Measurements from ENCODE around the gene CHPF.
A peak's percentile ranks its signal among the peaks of the same experiment; 100 is the strongest.

The CHPF gene

DNA sequence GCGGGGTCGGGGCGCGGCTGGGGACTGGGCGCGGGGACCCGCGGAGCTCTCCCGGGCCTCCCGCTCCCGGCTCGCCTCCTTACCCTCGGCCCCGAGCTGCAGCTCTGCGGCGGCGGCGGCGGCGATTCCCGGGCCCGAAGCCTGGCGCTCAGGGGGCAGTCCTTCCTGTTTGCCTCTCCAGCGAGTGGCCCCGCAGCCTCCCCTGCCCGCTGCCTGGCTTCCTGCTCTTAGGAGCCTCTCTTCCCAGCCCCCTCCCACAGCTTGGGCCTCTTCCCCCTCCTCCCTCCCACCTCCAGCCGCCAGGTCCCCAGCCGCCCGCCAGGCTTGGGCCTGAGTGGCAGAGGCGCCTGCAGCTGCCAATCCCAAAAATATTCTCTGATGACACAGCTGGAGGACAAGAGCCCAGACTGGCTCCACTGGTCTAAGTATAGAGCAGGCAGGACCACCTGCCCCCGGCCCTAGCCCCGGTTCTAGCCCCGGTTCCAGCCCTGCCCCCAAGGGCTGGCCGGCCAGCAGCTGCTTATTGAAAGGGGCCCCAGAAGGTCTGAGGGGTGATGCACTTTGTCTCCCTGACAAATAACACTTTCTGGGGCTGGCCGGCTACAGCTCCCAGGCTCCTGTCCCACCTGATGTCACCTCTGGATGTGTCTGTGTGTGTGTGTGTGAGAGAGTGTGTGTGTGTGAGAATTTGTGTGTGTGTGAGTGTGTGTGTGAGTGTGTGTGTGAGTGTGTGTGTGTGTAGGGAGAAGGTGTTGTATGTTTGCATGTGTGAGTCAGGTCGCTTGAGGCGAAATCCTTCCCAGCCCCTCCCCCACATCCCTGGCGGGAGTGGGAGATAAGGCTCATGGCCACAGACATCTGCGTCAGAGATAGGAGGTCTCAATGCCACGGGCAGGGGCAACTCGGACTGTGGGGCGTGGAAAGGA is 28.0 kb upstream of the CHPF start, which contains the start of gene OBSL1:
Gene OBSL1 (minus strand): TSS at position 229 of the 926 bp plus-strand sequence. CDS start 307 bp downstream, outside the sequence.
- Histone ChIP-seq H3K27ac (ENCODE audit: extremely low read depth, low read depth, low read length) (peak within 1 kb of the TSS; percentile 86), H3K4me3 (ENCODE audit: low read depth, low read length) (peak within 1 kb of the TSS; percentile 91), H3K9me3 (ENCODE audit: control insufficient read depth, insufficient read depth, low read depth, low read length) (no peaks in the 10 kb centered on the region), H3K4me1 (ENCODE audit: control insufficient read depth, insufficient read depth, low read length) (peaks cover 14% of the 10 kb centered on the region), H3K36me3 (ENCODE audit: control insufficient read depth in 2 of 2, insufficient read depth in 1 of 2, low read length in 2 of 2) (peaks cover 0 to 35% of the 10 kb centered on the region in 2 experiments; a peak in 1 of 3 replicates)
- ChIA-PET POLR2A (interaction anchor here (0.6 to 2.5 kb wide), 13 partner anchors 11 to 292 kb away, joined by 3 to 44 read pairs (median 5); partner anchors contain the start of genes CHPF, STK11IP and TMEM198), CTCF (interaction anchor here (0.7 to 3.5 kb wide), 8 partner anchors 11 to 1200 kb away, joined by 3 to 32 read pairs (median 4); no protein-coding TSS in a partner anchor)
- TF ChIP-seq ZNF223 (tag by site-specific recombination; IDR thresholded peaks at IDR 0.05) (no peak), ZNF76 (tag by site-specific recombination; IDR thresholded peaks at IDR 0.05; ENCODE audit: borderline replicate concordance, low read depth) (peak; percentile 65; the same call in 1 of the 2 replicates), ZIC2 (tag by site-specific recombination; IDR thresholded peaks at IDR 0.05) (no peak), ZNF768 (tag by site-specific recombination; IDR thresholded peaks at IDR 0.05) (no peak), HOXD13 (CRISPR knock-in tag; IDR thresholded peaks at IDR 0.05; ENCODE audit: borderline replicate concordance) (no peak), FEZF1 (tag by site-specific recombination; IDR thresholded peaks at IDR 0.05) (peak; percentile 4; the same call in 1 of the 2 replicates), ZNF202 (tag by site-specific recombination; IDR thresholded peaks at IDR 0.05; ENCODE audit: borderline replicate concordance) (no peak), ZNF610 (tag by site-specific recombination; IDR thresholded peaks at IDR 0.05; ENCODE audit: borderline replicate concordance) (no peak; the same call in 1 of the 2 replicates), ZNF837 (tag by site-specific recombination; IDR thresholded peaks at IDR 0.05) (no peak), ZNF169 (tag by site-specific recombination; IDR thresholded peaks at IDR 0.05) (peak; percentile 86; the same call in 1 of the 2 replicates), IKZF3 (tag by site-specific recombination; IDR thresholded peaks at IDR 0.05) (peak; percentile 47; the same call in 1 of the 2 replicates), ZNF624 (tag by site-specific recombination; IDR thresholded peaks at IDR 0.05) (no peak), GLI2 (tag by site-specific recombination; IDR thresholded peaks at IDR 0.05; ENCODE audit: borderline replicate concordance, low read depth) (no peak; the same call in 1 of the 2 replicates), ZNF140 (tag by site-specific recombination; IDR thresholded peaks at IDR 0.05) (no peak), ZNF350 (tag by site-specific recombination; IDR thresholded peaks at IDR 0.05) (no peak), ZNF792 (tag by site-specific recombination; IDR thresholded peaks at IDR 0.05) (0 out of 2 replicates have a peak, but pooled peaks have one; percentile 64), ZNF423 (tag by site-specific recombination; IDR thresholded peaks at IDR 0.05) (no peak), ZSCAN23 (tag by site-specific recombination; IDR thresholded peaks at IDR 0.05) (peak; percentile 81; the same call in 1 of the 2 replicates)
- TF ChIP-seq, protein P1, sequence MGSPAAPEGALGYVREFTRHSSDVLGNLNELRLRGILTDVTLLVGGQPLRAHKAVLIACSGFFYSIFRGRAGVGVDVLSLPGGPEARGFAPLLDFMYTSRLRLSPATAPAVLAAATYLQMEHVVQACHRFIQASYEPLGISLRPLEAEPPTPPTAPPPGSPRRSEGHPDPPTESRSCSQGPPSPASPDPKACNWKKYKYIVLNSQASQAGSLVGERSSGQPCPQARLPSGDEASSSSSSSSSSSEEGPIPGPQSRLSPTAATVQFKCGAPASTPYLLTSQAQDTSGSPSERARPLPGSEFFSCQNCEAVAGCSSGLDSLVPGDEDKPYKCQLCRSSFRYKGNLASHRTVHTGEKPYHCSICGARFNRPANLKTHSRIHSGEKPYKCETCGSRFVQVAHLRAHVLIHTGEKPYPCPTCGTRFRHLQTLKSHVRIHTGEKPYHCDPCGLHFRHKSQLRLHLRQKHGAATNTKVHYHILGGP (tag by site-specific recombination; IDR thresholded peaks at IDR 0.05), result peak; percentile 74
- TF ChIP-seq, protein P2, sequence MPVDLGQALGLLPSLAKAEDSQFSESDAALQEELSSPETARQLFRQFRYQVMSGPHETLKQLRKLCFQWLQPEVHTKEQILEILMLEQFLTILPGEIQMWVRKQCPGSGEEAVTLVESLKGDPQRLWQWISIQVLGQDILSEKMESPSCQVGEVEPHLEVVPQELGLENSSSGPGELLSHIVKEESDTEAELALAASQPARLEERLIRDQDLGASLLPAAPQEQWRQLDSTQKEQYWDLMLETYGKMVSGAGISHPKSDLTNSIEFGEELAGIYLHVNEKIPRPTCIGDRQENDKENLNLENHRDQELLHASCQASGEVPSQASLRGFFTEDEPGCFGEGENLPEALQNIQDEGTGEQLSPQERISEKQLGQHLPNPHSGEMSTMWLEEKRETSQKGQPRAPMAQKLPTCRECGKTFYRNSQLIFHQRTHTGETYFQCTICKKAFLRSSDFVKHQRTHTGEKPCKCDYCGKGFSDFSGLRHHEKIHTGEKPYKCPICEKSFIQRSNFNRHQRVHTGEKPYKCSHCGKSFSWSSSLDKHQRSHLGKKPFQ (tag by site-specific recombination; IDR thresholded peaks at IDR 0.05), result peak; percentile 82
- TF ChIP-seq, protein P3, sequence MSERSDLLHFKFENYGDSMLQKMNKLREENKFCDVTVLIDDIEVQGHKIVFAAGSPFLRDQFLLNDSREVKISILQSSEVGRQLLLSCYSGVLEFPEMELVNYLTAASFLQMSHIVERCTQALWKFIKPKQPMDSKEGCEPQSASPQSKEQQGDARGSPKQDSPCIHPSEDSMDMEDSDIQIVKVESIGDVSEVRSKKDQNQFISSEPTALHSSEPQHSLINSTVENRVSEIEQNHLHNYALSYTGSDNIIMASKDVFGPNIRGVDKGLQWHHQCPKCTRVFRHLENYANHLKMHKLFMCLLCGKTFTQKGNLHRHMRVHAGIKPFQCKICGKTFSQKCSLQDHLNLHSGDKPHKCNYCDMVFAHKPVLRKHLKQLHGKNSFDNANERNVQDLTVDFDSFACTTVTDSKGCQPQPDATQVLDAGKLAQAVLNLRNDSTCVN (tag by site-specific recombination; optimal IDR thresholded peaks at IDR 0.05), result peak; percentile 43
- TF ChIP-seq, protein P4, sequence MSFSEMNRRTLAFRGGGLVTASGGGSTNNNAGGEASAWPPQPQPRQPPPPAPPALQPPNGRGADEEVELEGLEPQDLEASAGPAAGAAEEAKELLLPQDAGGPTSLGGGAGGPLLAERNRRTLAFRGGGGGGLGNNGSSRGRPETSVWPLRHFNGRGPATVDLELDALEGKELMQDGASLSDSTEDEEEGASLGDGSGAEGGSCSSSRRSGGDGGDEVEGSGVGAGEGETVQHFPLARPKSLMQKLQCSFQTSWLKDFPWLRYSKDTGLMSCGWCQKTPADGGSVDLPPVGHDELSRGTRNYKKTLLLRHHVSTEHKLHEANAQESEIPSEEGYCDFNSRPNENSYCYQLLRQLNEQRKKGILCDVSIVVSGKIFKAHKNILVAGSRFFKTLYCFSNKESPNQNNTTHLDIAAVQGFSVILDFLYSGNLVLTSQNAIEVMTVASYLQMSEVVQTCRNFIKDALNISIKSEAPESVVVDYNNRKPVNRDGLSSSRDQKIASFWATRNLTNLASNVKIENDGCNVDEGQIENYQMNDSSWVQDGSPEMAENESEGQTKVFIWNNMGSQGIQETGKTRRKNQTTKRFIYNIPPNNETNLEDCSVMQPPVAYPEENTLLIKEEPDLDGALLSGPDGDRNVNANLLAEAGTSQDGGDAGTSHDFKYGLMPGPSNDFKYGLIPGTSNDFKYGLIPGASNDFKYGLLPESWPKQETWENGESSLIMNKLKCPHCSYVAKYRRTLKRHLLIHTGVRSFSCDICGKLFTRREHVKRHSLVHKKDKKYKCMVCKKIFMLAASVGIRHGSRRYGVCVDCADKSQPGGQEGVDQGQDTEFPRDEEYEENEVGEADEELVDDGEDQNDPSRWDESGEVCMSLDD (tag by site-specific recombination; IDR thresholded peaks at IDR 0.05), result peak; percentile 95
- TF ChIP-seq, protein P5, sequence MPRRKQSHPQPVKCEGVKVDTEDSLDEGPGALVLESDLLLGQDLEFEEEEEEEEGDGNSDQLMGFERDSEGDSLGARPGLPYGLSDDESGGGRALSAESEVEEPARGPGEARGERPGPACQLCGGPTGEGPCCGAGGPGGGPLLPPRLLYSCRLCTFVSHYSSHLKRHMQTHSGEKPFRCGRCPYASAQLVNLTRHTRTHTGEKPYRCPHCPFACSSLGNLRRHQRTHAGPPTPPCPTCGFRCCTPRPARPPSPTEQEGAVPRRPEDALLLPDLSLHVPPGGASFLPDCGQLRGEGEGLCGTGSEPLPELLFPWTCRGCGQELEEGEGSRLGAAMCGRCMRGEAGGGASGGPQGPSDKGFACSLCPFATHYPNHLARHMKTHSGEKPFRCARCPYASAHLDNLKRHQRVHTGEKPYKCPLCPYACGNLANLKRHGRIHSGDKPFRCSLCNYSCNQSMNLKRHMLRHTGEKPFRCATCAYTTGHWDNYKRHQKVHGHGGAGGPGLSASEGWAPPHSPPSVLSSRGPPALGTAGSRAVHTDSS (tag by site-specific recombination; IDR thresholded peaks at IDR 0.05), result no peak
- TF ChIP-seq, protein P6, sequence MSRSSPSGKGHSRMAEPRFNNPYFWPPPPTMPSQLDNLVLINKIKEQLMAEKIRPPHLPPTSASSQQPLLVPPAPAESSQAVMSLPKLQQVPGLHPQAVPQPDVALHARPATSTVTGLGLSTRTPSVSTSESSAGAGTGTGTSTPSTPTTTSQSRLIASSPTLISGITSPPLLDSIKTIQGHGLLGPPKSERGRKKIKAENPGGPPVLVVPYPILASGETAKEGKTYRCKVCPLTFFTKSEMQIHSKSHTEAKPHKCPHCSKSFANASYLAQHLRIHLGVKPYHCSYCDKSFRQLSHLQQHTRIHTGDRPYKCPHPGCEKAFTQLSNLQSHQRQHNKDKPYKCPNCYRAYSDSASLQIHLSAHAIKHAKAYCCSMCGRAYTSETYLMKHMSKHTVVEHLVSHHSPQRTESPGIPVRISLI (tag by site-specific recombination; IDR thresholded peaks at IDR 0.05), result no peak
- TF ChIP-seq, protein P7, sequence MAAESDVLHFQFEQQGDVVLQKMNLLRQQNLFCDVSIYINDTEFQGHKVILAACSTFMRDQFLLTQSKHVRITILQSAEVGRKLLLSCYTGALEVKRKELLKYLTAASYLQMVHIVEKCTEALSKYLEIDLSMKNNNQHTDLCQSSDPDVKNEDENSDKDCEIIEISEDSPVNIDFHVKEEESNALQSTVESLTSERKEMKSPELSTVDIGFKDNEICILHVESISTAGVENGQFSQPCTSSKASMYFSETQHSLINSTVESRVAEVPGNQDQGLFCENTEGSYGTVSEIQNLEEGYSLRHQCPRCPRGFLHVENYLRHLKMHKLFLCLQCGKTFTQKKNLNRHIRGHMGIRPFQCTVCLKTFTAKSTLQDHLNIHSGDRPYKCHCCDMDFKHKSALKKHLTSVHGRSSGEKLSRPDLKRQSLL (tag by site-specific recombination; IDR thresholded peaks at IDR 0.05), result no peak

Data from HEK293 (cell line).